Measurements from ENCODE around the gene POLR3A.

The POLR3A gene

DNA sequence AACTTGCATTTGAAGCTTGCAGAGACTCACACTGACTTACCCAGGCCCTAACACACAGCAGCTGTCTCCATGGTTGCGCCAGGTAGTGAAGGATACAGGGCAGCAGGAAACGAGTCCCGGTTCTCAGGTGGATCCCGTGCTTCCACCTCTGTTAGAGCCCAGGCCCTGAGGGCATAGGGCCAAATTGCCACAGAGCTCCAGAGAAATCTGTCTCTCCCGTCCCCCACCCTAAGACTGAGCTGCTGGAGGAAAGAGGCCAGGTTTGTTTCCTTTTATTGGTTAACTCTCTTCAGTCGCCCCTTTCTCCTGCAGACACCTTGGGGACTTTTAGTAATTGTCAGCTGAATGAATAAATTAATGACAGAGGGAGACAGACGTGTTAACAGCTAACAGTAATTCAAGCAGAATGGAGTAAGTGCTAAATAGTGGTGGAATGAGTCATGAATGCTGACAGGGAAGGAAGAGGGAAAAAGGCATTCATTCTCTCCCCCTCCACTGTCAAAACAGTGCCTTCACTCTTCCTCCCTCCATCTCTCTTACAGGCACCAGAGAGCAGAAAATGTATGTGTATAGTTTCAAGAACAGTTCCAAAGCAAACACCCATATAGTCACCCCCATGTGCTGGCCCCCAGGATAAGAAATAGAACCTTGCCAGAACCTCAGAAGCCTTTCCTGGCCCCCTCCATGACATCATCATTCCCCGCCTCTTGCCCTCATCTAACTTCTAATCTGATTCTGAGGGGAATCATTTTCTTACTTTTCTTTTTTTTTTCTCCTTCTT lies 86.0 kb downstream of the POLR3A start:
- DNase-seq (ENCODE audit: low read depth): no peak

DNA sequence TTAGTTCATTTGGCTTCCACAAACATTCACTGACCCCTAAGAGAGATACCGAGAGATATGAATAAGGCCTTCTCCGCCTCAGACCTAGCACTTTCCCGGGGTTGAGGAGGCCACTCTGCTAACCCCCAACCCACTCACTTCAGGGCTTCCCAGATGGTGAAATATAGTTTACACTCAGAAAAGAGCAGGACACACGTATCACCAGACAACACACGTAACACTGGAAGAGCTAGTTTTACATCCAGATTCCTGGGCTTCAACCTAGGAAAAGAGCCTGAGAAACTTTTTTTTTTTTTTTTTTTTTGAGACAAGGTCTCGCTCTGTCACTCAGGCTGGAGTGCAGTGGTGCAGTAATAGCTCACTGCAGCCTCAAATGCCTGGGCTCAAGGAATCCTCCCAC lies 87.5 kb downstream of the POLR3A start:
- no peak for DNase-seq (ENCODE audit: low read depth)

DNA sequence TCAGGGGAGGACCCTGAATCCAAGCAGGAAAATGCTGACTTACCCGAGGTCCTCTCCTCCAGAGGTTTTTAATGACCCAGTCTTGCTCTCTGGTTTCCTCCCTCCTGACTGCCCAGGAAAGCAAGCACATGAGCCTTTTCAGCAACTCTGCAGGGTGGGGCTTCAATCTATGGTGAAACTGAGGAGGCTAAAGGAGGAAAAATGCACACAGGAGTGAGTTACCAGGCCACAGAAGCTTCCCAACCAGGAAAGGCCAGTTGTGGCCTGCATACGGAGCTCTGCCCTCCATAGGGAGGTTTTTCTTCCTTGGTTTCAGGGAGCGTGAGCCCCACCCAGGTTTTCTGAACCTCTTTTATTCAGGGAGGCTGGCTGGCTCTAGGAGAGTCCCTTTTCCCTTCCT lies 88.7 kb downstream of the POLR3A start:
- no peak for DNase-seq (ENCODE audit: low read depth)

DNA sequence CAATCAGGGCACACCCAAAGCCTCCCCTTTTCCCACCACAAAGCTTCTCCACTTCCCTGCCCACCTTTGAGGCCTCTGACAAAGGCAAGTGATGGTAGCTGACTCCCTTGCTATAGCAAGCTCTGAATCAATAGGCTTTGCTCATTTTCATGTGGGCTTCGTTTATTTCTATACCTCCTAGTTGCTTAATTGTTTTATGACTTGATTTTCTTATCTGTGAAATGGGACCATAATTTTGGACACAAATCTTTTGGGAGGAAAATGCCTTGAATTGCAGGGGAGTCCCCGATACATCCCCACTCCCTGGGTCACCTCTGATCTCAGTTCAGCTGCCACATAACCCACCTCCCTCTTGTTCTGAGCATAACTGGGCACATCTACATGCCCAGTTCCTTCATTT lies 89.1 kb downstream of the POLR3A start:
- no peak for DNase-seq (ENCODE audit: low read depth)

DNA sequence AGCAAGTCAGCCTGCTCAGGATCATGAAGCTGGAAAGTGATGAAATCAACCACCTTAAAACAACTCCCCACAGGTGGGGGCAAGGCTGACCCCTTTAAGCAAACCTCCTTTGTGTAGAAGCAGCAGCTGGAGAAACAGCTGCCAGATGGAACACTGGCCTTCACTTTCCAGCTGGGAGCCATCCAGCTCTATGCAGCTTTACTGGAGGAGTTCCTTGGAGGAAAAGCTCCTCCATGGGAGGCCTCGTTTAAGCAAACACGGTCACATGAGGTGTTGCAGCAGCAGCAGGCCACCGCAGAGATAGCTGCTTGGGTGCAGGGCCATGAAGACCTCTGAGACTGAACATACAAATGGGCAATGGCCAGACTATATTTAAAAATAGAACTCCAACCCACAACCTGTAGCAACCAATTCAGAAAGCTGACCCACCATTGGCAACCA lies 89.7 kb downstream of the POLR3A start:
- no peak for DNase-seq (ENCODE audit: low read depth)

DNA sequence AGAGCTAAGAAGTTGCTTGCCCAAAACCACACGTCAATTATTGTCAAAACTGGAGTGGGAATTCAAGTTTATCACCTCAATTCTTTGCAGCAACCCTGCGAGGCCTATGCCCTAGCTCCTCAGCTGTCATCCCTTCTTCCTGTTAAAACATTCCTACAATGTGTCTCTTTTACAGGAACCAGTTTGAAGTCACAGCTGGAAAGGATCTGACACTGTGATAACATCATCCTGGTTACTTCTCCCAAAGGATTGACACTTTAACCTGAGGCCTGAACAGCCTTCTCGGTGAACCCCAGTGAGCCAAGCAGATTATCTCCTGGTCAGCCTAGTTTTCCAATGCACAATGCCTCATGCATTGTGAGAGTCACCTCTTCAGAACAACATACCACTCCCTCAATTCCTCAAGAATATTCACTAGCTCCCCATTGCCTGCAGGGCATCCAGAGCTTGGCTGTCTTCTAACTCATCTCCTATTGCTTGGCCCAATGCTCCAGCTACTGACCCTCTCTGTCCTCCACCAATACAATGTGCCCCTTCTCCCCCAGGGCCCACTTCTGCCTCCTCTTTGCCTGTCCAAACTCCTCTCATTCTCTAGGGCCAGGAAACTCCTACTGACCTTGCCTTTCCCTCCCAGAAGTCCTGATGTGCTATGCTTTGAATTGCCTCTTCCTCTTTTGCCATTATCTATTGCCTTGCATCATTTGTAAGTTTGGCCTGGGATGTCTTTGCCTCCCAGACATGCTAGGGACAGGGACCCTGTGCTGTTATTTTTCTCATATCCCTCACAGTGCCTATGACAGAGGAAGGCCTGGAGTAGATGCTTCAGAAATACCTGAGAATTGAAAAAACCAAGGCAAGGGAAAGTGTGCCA lies 92.4 kb downstream of the POLR3A start:
- no peak for DNase-seq (ENCODE audit: low read depth)

DNA sequence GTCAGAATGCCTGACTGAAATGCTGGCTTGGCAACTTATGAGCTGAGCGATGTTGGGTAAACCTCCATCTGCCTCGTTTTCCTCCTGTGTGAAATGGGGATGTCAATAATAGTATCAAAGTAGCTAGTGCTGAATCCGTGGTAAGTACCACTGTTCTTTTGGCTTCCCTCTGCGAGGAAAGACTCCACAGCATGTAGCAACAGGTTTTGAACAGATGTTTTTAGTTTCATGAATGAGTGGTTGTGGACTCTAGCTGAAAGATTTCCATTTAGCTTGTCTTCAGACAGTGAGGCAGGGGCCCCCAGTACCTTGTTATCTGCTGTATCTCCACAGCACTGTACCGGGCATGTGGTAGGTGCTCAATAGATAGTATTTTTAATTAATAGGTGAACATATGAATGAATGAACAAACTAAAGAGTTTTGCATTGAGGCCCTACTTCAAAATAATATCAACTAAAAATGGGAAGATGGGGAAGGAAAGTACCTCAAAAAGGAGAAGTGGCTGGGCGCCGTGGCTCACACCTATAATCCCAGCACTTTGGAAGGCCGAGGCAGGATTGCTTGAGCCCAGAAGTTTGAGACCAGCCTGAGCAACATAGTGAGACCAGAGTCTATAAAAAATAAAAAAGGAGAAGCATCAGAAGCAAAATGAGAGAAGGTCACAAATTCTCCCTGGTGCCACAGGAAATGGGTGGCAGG lies 97.1 kb downstream of the POLR3A start:
- DNase-seq (ENCODE audit: low read depth): no peak

DNA sequence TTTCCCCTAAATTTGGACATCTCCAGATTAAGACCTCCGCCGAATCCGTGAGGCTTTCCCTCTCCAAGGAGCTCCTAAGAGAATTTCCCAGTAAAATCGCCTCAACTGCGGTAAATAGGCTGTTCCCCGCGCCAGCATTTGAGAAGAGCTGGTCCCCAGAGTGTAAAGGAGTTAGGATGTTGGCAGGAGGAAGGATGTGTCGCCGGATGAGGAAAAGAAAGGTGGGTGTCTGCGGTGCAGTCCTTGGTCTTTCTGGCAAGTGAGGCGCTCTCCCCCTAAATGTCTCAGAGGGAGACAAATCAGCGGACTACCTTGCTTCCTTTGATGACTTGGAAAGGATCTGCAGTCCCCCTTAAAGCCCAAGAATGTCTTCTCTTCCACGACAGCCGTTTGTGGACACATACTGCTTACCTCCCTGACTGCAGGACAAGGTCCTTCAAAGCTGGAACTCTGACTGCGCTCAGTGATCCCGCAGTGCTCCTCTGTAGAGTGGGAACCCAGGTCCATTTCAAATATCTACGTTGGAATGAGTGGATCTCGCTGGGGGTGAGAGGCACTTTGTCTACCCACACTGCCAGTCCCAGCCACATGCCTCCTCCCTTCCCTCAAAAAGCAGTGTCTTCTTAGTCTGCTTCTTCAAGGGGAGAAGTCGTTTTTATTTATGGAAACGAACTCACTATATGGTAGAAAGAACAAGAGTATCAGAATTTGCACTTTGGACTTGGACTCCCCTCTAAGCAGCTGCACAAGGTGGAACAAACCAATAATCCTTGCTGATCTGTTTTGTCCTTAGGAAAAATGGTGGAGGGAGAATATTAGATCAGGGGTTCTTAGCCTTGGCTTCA lies 101.7 kb downstream of the POLR3A start:
- DNase-seq (ENCODE audit: low read depth): no peak

DNA sequence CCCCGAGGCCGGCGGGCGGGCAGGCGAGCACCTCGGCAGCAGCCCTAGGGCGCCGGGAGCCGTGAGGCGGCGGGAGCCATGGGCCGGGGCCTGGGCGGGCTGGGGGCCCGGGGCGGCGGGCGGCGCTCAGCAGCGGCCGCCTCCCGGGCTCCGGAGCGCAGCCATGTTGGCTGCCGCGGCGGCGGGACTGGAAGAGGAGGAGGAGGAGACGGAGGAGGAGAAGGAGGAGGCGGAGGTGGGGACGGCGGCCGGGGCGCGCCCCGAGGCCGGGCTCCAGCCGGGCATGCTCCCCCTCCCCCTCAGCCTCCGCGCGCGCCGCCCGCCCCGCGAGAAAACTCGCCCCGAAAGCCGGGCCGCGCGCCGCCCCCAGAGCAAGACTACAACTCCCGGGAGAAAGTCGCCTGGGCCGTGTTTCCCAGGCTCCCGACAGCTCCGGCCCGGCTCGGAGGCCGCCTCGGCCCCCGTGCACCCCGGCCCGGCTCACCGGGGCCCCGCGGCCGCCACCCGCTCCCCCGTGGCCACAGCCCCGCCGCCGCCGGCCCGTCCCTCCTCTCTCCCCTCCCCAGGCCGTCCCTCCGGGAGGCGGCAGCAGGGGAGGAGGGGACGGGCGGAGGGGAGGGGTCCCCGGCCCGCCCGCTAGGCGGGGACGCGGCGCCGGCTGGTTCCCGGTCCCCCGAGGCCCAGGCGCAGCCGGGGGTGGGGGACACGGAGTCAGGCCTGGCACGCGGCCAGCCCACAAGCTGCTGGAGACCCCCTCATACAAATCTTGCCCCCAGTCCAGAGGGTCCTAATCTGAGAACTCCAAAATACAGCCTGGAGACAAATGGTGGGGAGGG lies 102.5 kb downstream of the POLR3A start, which contains the start of gene DLG5:
TSS of gene DLG5 (minus strand) at position 190 of the 836 bp plus-strand sequence. CDS start 235 bp downstream, outside the sequence.
- no peak for DNase-seq (ENCODE audit: low read depth)

DNA sequence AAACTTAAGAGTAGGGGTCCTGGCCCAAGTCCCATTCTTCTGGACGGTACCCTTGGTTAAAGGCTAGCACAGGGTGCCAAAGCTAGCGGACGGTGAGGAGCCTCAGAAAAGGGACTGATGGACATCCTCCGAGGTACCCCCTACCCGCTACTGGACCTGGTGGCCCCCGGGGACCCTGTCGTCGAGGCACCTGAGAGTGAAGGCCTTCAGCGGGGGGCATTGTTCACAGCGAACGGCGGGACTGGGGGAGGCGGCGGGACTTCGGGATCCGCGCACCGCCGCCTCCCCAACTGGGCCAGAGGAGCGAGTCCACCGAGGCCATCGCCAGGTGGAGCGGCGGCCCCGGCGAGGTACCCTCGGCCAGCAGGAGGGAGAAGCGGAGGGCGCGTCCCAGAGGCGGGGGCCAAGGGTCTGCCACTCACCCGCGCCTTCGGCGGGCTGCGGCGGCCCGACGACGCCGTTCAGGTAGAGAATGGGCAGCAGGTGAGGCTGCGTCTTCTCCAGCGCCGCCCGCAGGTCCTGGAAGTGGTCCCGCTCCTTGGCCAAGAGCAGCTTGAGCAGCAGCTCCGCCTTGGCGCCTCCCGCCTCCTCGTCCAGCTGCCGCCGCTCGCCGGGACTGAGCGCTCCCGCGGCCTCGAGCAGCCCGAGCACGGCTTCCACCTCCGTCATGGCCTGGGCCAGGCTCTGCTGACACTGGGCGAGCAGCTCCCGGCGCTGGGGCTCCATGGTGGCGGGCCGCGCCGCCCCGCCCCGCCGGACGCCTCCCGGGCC lies 103.3 kb downstream of the POLR3A start:
- no peak for DNase-seq (ENCODE audit: low read depth)

DNA sequence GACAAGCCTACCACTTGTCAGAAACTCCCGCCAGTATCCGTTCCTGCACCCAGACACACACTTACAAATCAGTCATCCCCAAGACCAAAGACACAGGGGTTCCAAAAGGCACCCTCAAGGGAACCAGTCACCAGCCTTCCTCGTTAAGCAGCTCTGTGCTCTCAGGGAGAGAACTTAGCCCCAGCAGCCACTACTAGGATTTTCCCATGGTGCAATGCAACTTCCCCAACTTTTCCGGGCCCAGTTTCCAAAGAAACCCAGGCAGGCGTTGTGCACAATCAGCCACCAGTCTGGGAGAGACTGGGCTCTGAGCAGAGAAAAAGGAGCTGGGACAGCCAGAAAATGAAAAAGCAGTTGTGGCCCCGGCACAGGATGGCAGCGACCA lies 103.9 kb downstream of the POLR3A start:
- no peak for DNase-seq (ENCODE audit: low read depth)

DNA sequence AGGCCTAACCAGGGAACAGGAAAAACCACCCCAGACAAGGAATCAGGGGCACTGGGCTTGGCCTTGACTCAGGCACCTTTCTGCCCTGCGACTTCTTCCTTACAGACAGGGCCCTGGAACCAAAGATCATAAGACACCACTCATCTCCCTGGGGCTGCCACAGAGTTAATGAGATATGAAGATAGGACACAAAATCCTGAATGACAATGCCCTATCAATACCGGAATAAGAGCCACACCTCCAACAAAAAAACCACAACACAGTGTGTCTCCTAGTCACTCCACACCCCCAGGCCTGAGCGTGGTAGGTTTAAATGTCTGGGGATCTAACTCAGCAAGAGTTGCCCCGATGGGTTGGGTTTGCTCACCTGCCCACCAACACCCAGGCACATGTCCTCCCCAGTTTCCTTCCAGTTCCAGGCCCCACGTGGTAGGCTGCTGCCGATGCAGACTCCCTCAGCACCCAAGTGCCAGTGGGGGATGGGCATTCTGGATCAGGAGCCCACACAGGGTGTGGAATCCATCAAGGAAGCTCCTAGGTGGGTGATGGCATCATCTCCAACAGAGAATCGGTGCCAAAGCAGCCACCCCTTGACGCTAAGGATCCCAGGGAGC lies 106.6 kb downstream of the POLR3A start:
- no peak for DNase-seq (ENCODE audit: low read depth)

DNA sequence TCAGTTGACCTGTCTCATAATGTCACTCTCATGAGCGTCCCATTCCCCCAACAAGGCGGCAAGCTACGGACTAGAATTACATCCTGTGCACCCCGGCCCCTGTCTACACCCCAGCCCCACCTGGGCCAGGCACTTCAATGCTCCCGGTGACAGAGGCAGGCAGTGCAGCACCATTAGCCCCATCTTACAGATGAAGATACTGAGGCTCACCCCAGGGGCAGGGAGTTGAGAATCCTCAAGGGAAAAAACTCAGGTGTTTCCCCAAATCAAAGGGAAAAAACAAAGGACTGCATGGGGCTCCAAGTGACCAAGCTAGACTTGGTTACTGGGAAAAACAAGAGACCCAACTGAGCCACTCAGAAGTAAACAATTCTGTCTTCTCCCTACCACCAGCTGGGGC lies 107.3 kb downstream of the POLR3A start:
- DNase-seq (ENCODE audit: low read depth): no peak

DNA sequence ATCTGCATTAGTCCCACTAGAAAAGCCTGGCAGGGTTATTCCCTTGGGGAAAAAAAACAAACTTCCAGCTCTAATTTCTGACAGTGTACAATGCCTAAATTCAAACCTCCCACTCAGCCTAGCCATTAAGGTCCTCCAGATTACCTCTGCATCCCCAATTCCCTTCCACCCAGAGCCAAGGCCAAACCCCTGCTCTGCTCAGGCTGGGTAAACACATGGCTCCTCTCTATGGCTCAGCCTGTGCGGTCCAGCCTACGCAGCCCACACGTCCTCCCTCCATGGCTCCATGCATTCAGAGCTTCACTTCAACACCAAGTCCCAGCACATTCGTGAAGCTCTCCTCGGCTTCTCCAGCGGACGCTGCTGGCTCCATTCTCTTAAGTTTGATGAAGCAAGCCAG lies 107.9 kb downstream of the POLR3A start:
- DNase-seq (ENCODE audit: low read depth): no peak

DNA sequence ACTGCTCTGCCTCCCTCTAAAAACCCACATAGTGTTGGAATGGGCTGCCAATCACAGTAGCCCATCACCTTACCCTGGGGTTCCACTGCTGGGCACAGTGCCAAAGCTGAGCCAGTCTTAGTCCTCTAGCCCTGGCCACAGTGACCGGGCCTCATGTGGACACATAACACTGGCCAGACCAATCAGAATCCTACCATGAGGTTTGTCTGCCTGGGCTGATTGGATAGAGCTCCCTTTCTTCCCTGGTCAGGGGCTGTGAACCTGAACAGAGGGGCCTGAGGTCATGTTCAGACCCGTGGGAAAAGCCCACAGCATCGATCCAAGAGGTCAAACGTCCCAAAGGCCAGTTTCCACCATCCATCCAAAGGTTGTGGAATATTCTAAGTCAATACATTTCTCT lies 108.8 kb downstream of the POLR3A start:
- no peak for DNase-seq (ENCODE audit: low read depth)

DNA sequence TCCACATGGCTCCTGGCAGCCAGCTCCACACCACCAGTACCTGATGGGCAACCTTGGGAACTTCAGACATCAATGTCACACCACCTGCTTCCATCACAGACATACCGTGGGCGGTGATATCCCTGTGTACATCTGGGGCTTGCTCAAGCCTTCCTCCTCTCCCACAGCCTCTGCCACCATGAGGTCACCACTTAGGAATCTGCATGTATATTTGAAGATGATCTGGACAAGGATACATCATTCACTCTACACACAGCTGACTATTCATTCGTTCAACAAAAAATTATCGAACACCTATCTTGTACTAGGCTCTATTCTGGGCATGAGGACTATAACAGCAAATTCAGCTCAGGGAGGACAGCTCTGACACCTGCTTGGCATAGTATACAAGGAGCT lies 109.6 kb downstream of the POLR3A start:
- DNase-seq (ENCODE audit: low read depth): no peak
